ACC112 (cell line): ENCODE measurements around the gene GPR25.

Experiments
- H2AFZ ChIP-seq: fragments of 200-600 bp; sonication (generic); one replicate; pipeline ENCODE4 v1.6.0; 2017; ENCODE audit warnings: antibody characterized with exemption, low read length; ENCODE audit not compliant: unreplicated experiment
- H3K27ac ChIP-seq: fragments of 200-600 bp; sonication (generic); 2 replicates; pipeline ENCODE4 v1.5.1; 2014; ENCODE audit warnings: low read depth, mild to moderate bottlenecking, antibody characterized with exemption, low read length, moderate library complexity
- H3K27me3 ChIP-seq: fragments of 200-600 bp; sonication (generic); 2 replicates; pipeline ENCODE4 v1.6.1; 2014; ENCODE audit warnings: mild to moderate bottlenecking, antibody characterized with exemption, low read length, moderate library complexity, mixed read lengths; ENCODE audit not compliant: insufficient read depth
- H3K36me3 ChIP-seq: fragments of 200-600 bp; sonication (generic); 2 replicates; pipeline ENCODE4 v1.6.1; 2016; ENCODE audit warnings: mild to moderate bottlenecking, antibody characterized with exemption, low read length, moderate library complexity, mixed read lengths; ENCODE audit not compliant: insufficient read depth
- H3K4me1 ChIP-seq: fragments of 200-600 bp; sonication (generic); one replicate; pipeline ENCODE4 v1.6.1; 2016; ENCODE audit warnings: low read length, mixed read lengths; ENCODE audit not compliant: insufficient read depth, unreplicated experiment, control insufficient read depth
- H3K4me3 ChIP-seq: fragments of 200-600 bp; sonication (generic); 2 replicates; pipeline ENCODE4 v1.5.1; 2014; ENCODE audit warnings: mild to moderate bottlenecking, low read depth, low read length
- H3K79me2 ChIP-seq: fragments of 200-600 bp; sonication (generic); one replicate; pipeline ENCODE4 v1.6.0; 2016; ENCODE audit warnings: low read length; ENCODE audit not compliant: control insufficient read depth, unreplicated experiment, insufficient read depth

GPR25 gene

DNA sequence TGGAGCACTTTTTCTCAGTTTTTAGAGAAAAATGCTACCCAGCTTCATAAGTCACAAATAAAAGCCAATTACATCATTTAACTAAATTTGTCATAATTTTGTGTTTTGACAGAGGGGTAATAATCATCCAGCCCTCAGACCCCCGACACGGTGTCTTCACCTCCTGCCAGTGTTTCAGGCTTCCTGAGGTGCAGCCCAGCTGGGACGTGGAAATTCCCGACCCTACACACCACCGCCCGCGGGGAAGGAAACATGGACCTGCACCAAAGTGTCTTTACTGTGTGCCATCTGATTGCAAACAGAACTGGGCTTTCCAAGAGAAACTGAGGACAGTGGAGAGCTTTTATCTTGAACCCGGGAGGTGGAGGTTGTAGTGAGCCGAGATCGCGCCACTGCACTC is 14.3 kb downstream of the GPR25 start:
- Histone ChIP-seq H2AFZ (no peak overlapping the region), H3K4me3 (no peak overlapping the region), H3K4me1 (peaks cover 8% of the 10 kb centered on the region), H3K27ac (no peak overlapping the region), H3K36me3 (no peaks in the 10 kb centered on the region), H3K27me3 (0 out of 2 replicates have a peak, but pooled peaks cover 14% of the 10 kb centered on the region), H3K79me2 (no peaks in the 10 kb centered on the region)

DNA sequence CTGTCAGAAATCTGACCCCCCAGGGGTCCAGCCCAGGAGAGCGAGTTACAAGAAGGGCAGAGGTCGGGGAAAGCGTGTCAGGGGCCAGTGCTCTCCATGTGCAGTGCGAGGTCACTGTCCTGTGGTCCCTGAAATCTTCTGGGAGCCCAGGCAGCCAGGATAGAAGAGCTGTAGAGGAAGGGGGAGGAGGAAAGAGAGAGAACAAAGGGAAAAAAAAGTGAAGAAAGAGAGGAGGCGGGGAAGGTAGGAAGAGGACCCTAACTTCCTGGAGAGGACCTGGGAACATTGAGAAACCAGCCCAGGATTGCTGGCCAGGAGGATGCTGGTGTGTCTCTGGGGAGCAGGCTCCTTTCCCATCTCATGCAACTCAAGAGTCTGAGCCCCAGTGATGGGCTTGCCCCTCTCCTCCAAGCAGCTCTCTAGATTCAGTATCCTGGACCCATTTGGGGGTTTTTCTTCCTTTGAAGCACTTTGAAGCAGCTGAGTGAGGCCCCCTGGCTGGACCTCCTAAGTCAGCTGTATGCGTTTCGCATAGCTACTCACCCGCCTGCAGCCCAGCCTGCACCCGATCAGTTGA is 15.1 kb downstream of the GPR25 start:
- Histone ChIP-seq H3K27me3 (0 out of 2 replicates have a peak, but pooled peaks cover 14% of the 10 kb centered on the region), H3K36me3 (no peaks in the 10 kb centered on the region), H3K27ac (no peak overlapping the region), H2AFZ (no peak overlapping the region), H3K79me2 (no peaks in the 10 kb centered on the region), H3K4me3 (no peak overlapping the region), H3K4me1 (peaks cover 10% of the 10 kb centered on the region)

DNA sequence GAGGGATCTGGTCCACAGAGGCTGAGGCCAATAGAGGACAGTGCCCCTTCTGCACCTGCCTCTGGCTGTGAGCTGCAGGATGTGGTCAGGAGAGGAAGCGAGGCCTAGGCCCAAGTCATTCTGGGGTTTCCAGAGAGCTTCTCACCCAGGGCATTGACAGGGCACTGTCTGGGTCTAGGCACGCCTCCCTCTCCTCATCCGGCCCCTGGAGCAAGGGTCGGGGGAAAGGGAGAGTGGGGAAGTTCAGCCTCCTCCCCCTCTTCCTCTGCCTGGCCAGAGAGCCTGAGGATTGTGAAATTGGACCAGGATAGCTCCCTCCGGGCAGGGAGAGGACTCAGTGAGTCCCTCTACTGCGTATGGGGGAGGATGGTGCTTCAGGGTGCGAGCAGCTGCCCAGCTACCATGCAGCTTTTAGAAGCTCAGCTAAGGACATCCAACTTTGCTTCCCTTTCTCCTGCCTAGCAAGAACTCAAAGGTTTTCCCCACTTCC is 15.6 kb downstream of the GPR25 start:
- Histone ChIP-seq H2AFZ (no peak overlapping the region), H3K4me1 (peaks cover 10% of the 10 kb centered on the region), H3K27ac (no peak overlapping the region), H3K27me3 (0 out of 2 replicates have a peak, but pooled peaks cover 14% of the 10 kb centered on the region), H3K36me3 (no peaks in the 10 kb centered on the region), H3K79me2 (no peaks in the 10 kb centered on the region), H3K4me3 (no peak overlapping the region)

DNA sequence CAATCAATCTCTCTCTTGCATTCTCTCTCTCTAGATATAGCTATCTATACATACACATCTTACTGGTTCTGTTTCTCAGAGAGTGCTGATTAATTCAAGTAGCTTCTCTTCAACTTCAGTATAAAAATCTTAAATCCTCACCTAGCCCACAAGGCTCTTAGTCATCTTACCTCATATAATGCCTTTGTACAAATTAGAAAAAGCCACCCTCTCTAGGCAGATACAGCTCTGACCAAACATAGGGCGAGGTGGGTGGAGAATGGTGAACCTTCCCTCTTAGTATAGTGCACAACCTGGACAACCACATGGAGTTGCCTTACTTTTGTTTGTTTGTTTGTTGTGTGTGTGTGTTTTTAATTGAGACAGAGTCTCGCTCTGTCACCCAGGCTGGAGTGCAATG is 16.8 kb downstream of the GPR25 start:
- no peak overlapping the region for H2AFZ ChIP-seq
- H3K4me1 ChIP-seq = peaks cover 10% of the 10 kb centered on the region
- 0 out of 2 replicates have a peak, but pooled peaks cover 14% of the 10 kb centered on the region for H3K27me3 ChIP-seq
- no peaks in the 10 kb centered on the region for H3K36me3 ChIP-seq
- H3K79me2 ChIP-seq = no peaks in the 10 kb centered on the region
- H3K27ac ChIP-seq = no peak overlapping the region
- no peak overlapping the region for H3K4me3 ChIP-seq

DNA sequence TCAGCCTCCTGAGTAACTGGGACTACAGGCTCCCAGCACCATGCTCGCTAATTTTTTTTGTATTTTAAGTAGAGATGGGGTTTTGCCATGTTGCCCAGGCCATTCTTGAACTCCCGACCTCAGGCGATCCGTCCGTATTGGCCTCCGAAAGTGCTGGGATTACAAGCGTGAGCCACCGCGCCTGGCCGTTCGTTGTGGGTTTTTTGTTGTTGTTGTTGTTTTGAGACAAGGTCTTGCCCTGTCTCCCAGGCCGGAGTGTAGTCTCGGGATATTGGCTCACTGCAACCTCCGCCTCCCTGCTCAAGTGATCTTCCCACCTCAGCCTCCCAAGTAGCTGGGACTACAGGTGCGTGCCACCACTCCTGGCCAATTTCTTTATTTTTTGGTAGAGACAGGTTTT is 17.2 kb downstream of the GPR25 start:
- no peak overlapping the region for H3K27ac ChIP-seq
- no peaks in the 10 kb centered on the region for H3K79me2 ChIP-seq
- H3K4me3 ChIP-seq = no peak overlapping the region
- H2AFZ ChIP-seq = no peak overlapping the region
- H3K27me3 ChIP-seq = 0 out of 2 replicates have a peak, but pooled peaks cover 14% of the 10 kb centered on the region
- H3K36me3 ChIP-seq = no peaks in the 10 kb centered on the region
- H3K4me1 ChIP-seq = peaks cover 10% of the 10 kb centered on the region

DNA sequence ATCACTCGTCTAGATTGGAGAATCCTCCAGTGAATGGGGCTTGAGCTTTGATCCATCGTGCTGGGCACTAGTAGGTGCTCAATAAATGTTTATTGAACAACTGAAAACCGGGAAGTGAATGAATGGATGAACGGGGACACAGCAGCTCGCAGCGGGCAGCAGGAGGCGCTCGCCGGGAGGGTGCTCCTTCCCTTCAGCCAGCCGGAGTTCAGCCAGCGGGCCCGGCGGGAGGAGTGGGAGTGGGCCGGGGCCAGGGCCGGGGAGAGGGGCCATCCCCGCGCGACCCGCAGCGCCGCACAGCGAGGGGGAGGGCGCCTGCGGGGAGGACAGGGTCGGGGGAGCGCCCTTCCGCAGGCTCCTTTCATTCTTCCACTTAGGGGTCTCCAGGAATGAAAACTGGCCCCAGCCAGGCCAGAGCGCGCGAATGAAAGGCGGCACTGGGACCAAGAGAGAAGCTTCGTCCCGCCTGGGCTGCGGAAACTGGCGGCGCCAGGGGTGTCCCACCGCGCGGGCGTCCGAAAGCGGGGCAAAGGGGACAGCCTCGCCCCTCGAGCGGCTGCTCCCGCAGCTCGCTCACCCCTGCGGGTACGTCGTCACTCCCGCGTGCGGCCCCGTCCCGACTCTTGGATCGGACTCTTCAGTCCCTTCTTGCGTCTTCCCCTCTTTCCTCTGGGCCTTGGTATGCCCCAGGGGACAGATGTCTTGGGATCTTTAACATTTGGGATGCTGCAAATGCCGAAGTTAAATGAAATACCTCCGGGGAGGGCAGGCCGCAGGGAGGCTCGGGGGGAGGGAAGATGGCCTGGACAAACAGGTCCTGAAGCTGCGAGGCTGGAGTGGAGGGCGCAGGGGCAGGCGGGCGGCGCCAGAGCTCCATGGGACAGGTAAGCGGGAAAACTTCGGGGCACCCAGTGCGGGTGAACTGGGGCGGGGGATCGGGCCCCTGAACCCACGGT is 18.3 kb downstream of the GPR25 start:
- Histone ChIP-seq H2AFZ (peak overlapping the region; percentile 94), H3K4me3 (peak overlapping the region; percentile 83), H3K36me3 (no peaks in the 10 kb centered on the region), H3K27ac (no peak overlapping the region), H3K4me1 (peaks cover 10% of the 10 kb centered on the region), H3K27me3 (0 out of 2 replicates have a peak, but pooled peaks cover 14% of the 10 kb centered on the region), H3K79me2 (no peaks in the 10 kb centered on the region)

DNA sequence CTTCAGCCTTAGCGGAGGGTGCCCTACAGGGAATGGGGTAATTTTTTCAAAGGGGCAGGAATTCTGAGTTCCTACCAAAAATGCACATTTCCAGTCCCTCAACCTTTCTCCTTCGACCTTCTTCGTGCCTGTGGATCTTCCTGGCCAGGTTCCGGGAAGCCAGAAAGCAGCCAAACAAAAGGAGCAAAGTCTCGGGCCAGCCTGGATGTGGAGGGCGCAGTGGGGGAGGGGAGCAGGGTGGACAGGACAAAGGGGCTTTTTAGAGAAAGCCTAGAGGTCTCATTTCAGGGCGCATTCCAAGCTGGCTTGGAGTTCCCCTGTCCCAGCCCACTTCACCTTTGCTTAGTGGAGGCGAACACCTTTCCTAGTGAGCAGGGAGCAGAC is 19.0 kb downstream of the GPR25 start:
- H3K27me3 ChIP-seq = 0 out of 2 replicates have a peak, but pooled peaks cover 14% of the 10 kb centered on the region
- peak overlapping the region; percentile 94 for H2AFZ ChIP-seq
- H3K27ac ChIP-seq = no peak overlapping the region
- H3K4me1 ChIP-seq = peaks cover 15% of the 10 kb centered on the region
- no peaks in the 10 kb centered on the region for H3K36me3 ChIP-seq
- peak overlapping the region; percentile 83 for H3K4me3 ChIP-seq
- H3K79me2 ChIP-seq = no peaks in the 10 kb centered on the region

DNA sequence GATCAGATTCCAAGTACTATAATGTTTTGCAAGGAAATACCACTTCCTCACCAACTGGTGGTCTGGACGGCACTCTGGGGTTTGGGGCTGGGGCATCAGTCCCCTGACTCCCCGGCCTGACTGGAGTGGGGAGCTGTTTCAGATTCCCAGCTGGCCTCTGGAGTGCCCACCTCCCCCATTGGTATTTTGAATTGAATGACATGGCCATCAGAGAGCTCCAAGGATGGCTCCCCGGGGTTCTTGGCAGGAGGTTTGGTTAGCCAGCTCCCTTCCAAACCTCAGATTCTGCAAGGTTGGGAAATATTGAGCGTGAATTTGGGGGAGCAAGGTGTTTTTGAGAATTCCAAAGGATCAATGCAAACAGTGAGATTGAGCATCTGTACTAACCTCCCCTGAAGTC is 19.8 kb downstream of the GPR25 start:
- peaks cover 15% of the 10 kb centered on the region for H3K4me1 ChIP-seq
- H3K4me3 ChIP-seq = peak overlapping the region; percentile 83; the same call in 1 of the 2 replicates
- no peak overlapping the region for H3K27ac ChIP-seq
- H3K36me3 ChIP-seq = no peaks in the 10 kb centered on the region
- no peaks in the 10 kb centered on the region for H3K79me2 ChIP-seq
- no peak overlapping the region for H2AFZ ChIP-seq
- H3K27me3 ChIP-seq = 0 out of 2 replicates have a peak, but pooled peaks cover 14% of the 10 kb centered on the region

DNA sequence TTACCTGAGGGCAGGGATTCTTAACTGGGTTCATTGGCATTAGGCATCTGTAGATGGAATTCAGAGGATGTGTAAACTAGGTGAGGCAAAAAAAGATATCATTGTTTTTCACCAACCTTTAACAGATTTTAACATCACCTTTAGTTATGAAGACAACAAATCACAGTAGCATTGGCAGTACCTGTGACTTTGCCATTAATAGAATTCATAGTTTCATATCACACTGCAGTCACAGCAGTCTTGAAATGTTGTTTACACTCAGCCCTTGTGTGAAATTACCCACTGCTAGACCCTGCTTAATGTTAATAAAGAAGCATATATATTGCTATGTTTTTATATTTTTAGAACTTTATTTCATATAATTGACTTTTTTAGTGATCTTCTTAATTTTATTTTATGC is 20.2 kb downstream of the GPR25 start:
- H3K36me3 ChIP-seq = no peaks in the 10 kb centered on the region
- no peaks in the 10 kb centered on the region for H3K79me2 ChIP-seq
- no peak overlapping the region for H3K4me3 ChIP-seq
- no peak overlapping the region for H3K27ac ChIP-seq
- no peak overlapping the region for H2AFZ ChIP-seq
- peaks cover 15% of the 10 kb centered on the region for H3K4me1 ChIP-seq
- 0 out of 2 replicates have a peak, but pooled peaks cover 14% of the 10 kb centered on the region for H3K27me3 ChIP-seq

DNA sequence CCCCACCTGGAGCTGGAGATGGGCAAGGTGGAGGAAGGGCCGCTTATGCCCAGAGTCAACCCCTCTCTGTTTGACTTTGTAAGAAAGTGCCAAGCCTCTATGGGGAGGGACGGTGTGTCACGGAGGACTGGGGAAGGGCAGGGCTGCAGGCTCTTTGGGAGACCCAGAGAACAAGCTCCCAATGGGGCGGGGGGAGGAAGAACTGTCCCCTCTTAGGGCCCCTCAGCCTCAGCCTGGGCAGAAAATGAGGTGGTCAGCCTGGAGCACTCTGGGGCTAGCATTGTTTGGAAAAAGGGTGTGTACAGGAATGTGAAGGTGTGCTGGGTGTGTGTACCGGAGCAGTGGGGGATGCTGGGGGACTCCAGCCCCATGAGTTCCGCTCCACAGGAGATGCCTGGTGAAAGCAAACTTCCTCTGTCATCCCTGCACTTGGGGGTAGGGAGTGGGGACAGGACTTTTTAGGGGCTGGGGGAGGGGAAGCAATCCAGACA is 20.7 kb downstream of the GPR25 start:
- Histone ChIP-seq H3K27me3 (0 out of 2 replicates have a peak, but pooled peaks cover 14% of the 10 kb centered on the region), H3K4me1 (peaks cover 10% of the 10 kb centered on the region), H3K36me3 (no peaks in the 10 kb centered on the region), H2AFZ (no peak overlapping the region), H3K27ac (no peak overlapping the region), H3K79me2 (no peaks in the 10 kb centered on the region), H3K4me3 (no peak overlapping the region)
